Colonic mucosa (tissue), 4 donors: ENCODE results near the gene ALKBH3. TPM values are rescaled to one million over a fixed set of nuclear protein-coding genes. Genes with fewer than 3 reads are reported as not detected.

Source experiments
- DNase-seq: peaks from one replicate; pipeline ENCODE4 v3.0.0-alpha.2; 2020
- H3K27ac ChIP-seq: fragments of 200-600 bp; one replicate; pipeline ENCODE4 v1.8.0; 2021
- H3K27me3 ChIP-seq: fragments of 200-600 bp; one replicate; pipeline ENCODE4 v1.8.0; 2021
- H3K36me3 ChIP-seq: fragments of 200-600 bp; one replicate; pipeline ENCODE4 v1.8.0; 2021
- H3K4me1 ChIP-seq: fragments of 200-600 bp; one replicate; pipeline ENCODE4 v1.8.0; 2021; ENCODE audit warnings: mild to moderate bottlenecking
- H3K4me3 ChIP-seq: fragments of 200-600 bp; one replicate; pipeline ENCODE4 v1.8.0; 2021
- H3K9ac ChIP-seq, 2 donors: one replicate each; pipeline ENCODE4 v1.7.0; 2013; ENCODE audit warnings: control low read depth in 2 of 2, low read depth in 2 of 2, low read length in 2 of 2
- H3K9me3 ChIP-seq: fragments of 200-600 bp; one replicate; pipeline ENCODE4 v1.8.0; 2021
- CTCF ChIP-seq: fragments of 200-600 bp; IDR thresholded peaks from one replicate; pipeline ENCODE4 v1.8.0; 2022; ENCODE audit warnings: antibody characterized with exemption, mild to moderate bottlenecking
- intact Hi-C: fragments of 100-400 bp; cut with DNase I; formaldehyde crosslinking; loops from one replicate; pipeline ENCODE4 v1.14.1; 2022
- total RNA-seq, 2 donors: library from RNA; stranded (reverse); fragmentation: NEBNext Ultra II Directional in 1 of 2; extraction: Animal tissue kit (Norgen Biotek cat#: 25700) in 1 of 2; gene quantifications; one replicate each; pipeline ENCODE4 v1.2.1, GENCODE V29; 2021
- donor health status: healthy.
- donor health status: DM: no; HTN: no; CAD: no.
- donor health status: DM: no; HTN: no; CAD: no.

Gene ALKBH3
- total RNA-seq, 2 donors from 2014 or later = 22.5 to 26.9 TPM

GRCh38 chr11:43928721-43929120, 48.1 kb downstream of the ALKBH3 start:
- TF ChIP-seq CTCF = no peak

GRCh38 chr11:43930868-43931716, 50.5 kb downstream of the ALKBH3 start:
- no peak for DNase-seq
- Histone ChIP-seq H3K36me3 (no peaks in the 10 kb centered on the region), H3K9ac (no peak overlapping the region), H3K4me3 (no peak overlapping the region), H3K27me3 (no peaks in the 10 kb centered on the region), H3K4me1 (no peaks in the 10 kb centered on the region), H3K9me3 (no peaks in the 10 kb centered on the region), H3K27ac (no peak overlapping the region)
- TF ChIP-seq CTCF = no peak
- intact Hi-C loops = no loop called here

More at GRCh38 chr11:43928721-43929120, 48.1 kb downstream of the ALKBH3 start:
- DNase-seq = no peak
- Histone ChIP-seq H3K4me1 (no peaks in the 10 kb centered on the region), H3K27me3 (no peaks in the 10 kb centered on the region), H3K27ac (no peak overlapping the region), H3K9me3 (no peaks in the 10 kb centered on the region), H3K9ac (no peak overlapping the region), H3K36me3 (no peaks in the 10 kb centered on the region), H3K4me3 (no peak overlapping the region)
- intact Hi-C loops = no loop called here

GRCh38 chr11:43931717-43932039, 51.0 kb downstream of the ALKBH3 start:
- intact Hi-C loops = no loop called here
- no peak for DNase-seq

GRCh38 chr11:43933226-43933607, 52.6 kb downstream of the ALKBH3 start:
- H3K27me3 ChIP-seq = no peaks in the 10 kb centered on the region
- intact Hi-C loops = no loop called here
- H3K9me3 ChIP-seq = no peaks in the 10 kb centered on the region
- no peak overlapping the region for H3K9ac ChIP-seq
- TF ChIP-seq CTCF = no peak
- no peak overlapping the region for H3K27ac ChIP-seq
- no peaks in the 10 kb centered on the region for H3K4me1 ChIP-seq
- H3K36me3 ChIP-seq = no peaks in the 10 kb centered on the region
- DNase-seq = no peak
- no peak overlapping the region for H3K4me3 ChIP-seq

More at GRCh38 chr11:43931717-43932039, 51.0 kb downstream of the ALKBH3 start:
- no peak overlapping the region for H3K27ac ChIP-seq
- no peaks in the 10 kb centered on the region for H3K36me3 ChIP-seq
- H3K4me1 ChIP-seq = no peaks in the 10 kb centered on the region
- no peaks in the 10 kb centered on the region for H3K9me3 ChIP-seq
- H3K4me3 ChIP-seq = no peak overlapping the region
- no peaks in the 10 kb centered on the region for H3K27me3 ChIP-seq
- no peak overlapping the region for H3K9ac ChIP-seq
- TF ChIP-seq CTCF = no peak

GRCh38 chr11:43933608-43934551, 53.2 kb downstream of the ALKBH3 start:
- Histone ChIP-seq H3K9me3 (no peaks in the 10 kb centered on the region), H3K27ac (no peak overlapping the region), H3K27me3 (no peaks in the 10 kb centered on the region), H3K9ac (no peak overlapping the region), H3K4me3 (no peak overlapping the region), H3K36me3 (no peaks in the 10 kb centered on the region), H3K4me1 (no peaks in the 10 kb centered on the region)
- no peak for DNase-seq
- intact Hi-C loops = no loop called here
- TF ChIP-seq CTCF = no peak
